Esophagus squamous epithelium (tissue), 5 donors: ENCODE data around the gene TSHZ2. TPM values are rescaled to one million over a fixed set of nuclear protein-coding genes. Genes with fewer than 3 reads are reported as not detected.

Source experiments
- DNase-seq: peaks from one replicate; lab custom pipeline; 2025; lab: John Stamatoyannopoulos, UW
- H3K27ac ChIP-seq, 4 donors: fragments of 200-600 bp; sonication (generic); one replicate each; pipeline ENCODE4 v1.5.1; 2016 to 2019; ENCODE audit warnings: mild to moderate bottlenecking in 1 of 4
- H3K27me3 ChIP-seq, 4 donors: fragments of 200-600 bp; sonication (generic); 1 replicate in 3 of 4; 2 replicates in 1 of 4; pipeline versions ENCODE4 v1.5.1 to v1.6.0; 2017 to 2021; ENCODE audit warnings: antibody characterized with exemption in 1 of 4
- H3K36me3 ChIP-seq, 3 donors: fragments of 200-600 bp; sonication (generic); one replicate each; pipeline ENCODE4 v1.5.1; 2016 to 2019
- H3K4me1 ChIP-seq, 3 donors: fragments of 200-600 bp; sonication (generic); one replicate each; pipeline ENCODE4 v1.5.1; 2017 to 2019
- H3K4me3 ChIP-seq, 4 donors: fragments of 200-600 bp; sonication (generic); 1 replicate in 3 of 4; 2 replicates in 1 of 4; pipeline ENCODE4 v1.5.1; 2016 to 2019; ENCODE audit warnings: mild to moderate bottlenecking in 2 of 4, moderate library complexity in 1 of 4
- H3K9me3 ChIP-seq, 3 donors: fragments of 200-600 bp; sonication (generic); one replicate each; pipeline ENCODE4 v1.5.1; 2016 to 2019
- CTCF ChIP-seq, 6 experiments: fragments of 450-650 bp in 4 of 6; fragments of 200-600 bp in 2 of 6; sonication (generic) in 2 of 6; IDR thresholded peaks; one replicate each; pipeline ENCODE4 v1.5.1; 2016 to 2019; ENCODE audit warnings: antibody characterized with exemption in 6 of 6, mild to moderate bottlenecking in 4 of 6, moderate library complexity in 4 of 6
- POLR2A ChIP-seq, 4 donors: fragments of 450-650 bp; IDR thresholded peaks; one replicate each; pipeline ENCODE4 v1.6.1; 2017; ENCODE audit warnings: antibody characterized with exemption in 4 of 4, mild to moderate bottlenecking in 4 of 4, moderate library complexity in 3 of 4
- WGBS, 2 donors: methylation state at CpG; one replicate each; pipeline ENCODE4 v1.1.5; 2018; 5-methylcytosine and 5-hydroxymethylcytosine counted together
- intact Hi-C: fragments of 100-400 bp; cut with DNase I; formaldehyde crosslinking; loops from one replicate; pipeline ENCODE4 v1.15.0; 2022
- total RNA-seq, 4 donors: library from RNA; depleted of rRNA; stranded (reverse); fragments of >200 nt; gene quantifications; one replicate each; pipeline ENCODE4 v1.1.0, GENCODE V29; 2016
- donor health status: DM: yes; HTN: yes; CAD: no.

The TSHZ2 gene
- total RNA-seq, 4 donors from 2014 or later, result 4.7 to 22.0 (median 12.9) TPM

- Histone ChIP-seq H3K9me3 (no peaks in the 10 kb centered on the region), H3K4me1 (no peaks in the 10 kb centered on the region), H3K4me3 (no peak overlapping the region), H3K36me3 (no peaks in the 10 kb centered on the region), H3K27ac (no peak overlapping the region), H3K27me3 (no peaks in the 10 kb centered on the region)
- intact Hi-C loops, result no loop called here
- no peak for DNase-seq
- 90 to 100% methylated on average over 1 of the region's 1 CpG for WGBS, 2 donors
- TF ChIP-seq CTCF (IDR thresholded peaks at IDR 0.05), result no peak
- no peak for TF ChIP-seq POLR2A (IDR thresholded peaks at IDR 0.05)
Measured at GRCh38 chr20:52953020-52953419, 19.1 kb upstream of the TSHZ2 start.

- no peak overlapping the region for H3K27ac ChIP-seq
- no peaks in the 10 kb centered on the region for H3K9me3 ChIP-seq
- DNase-seq, result no peak
- TF ChIP-seq POLR2A (IDR thresholded peaks at IDR 0.05) (no peak), CTCF (IDR thresholded peaks at IDR 0.05) (no peak)
- no peaks in the 10 kb centered on the region for H3K4me1 ChIP-seq
- no peak overlapping the region for H3K4me3 ChIP-seq
- no peaks in the 10 kb centered on the region for H3K36me3 ChIP-seq
- WGBS, 2 donors, result 77 to 87% methylated on average over 4 to 6 of the region's 6 CpGs
- intact Hi-C loops, result no loop called here
- no peaks in the 10 kb centered on the region for H3K27me3 ChIP-seq
Measured at GRCh38 chr20:52954849-52955248, 17.3 kb upstream of the TSHZ2 start.

- H3K4me3 ChIP-seq, result no peak overlapping the region
- TF ChIP-seq POLR2A (IDR thresholded peaks at IDR 0.05) (no peak), CTCF (IDR thresholded peaks at IDR 0.05) (no peak)
- no peaks in the 10 kb centered on the region for H3K4me1 ChIP-seq
- intact Hi-C loops, result no loop called here
- no peaks in the 10 kb centered on the region for H3K9me3 ChIP-seq
- H3K27me3 ChIP-seq, result no peaks in the 10 kb centered on the region
- WGBS, 2 donors, result 74 to 80% methylated on average over 4 of the region's 4 CpGs
- no peak for DNase-seq
- H3K36me3 ChIP-seq, result no peaks in the 10 kb centered on the region
- H3K27ac ChIP-seq, result no peak overlapping the region
Measured at GRCh38 chr20:52958211-52958610, 13.9 kb upstream of the TSHZ2 start.

DNA sequence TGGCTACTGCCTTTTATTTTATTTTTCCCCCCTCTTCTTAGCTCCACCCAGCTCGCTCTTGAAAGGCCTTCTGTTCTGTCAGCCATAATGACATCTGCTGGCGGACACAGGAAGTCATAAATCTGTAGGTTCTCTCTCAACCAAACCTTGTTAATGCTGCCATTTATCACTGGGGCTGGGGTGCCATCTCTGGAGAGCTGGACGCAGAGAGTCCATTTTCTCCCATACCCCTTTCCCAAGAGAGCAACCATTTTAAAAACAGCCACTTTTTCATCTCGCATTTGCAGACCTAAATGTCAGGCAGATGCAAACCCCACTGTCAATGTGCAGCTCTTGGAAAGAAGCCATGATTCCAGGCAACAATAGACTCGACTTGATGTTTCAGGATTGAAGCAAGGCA, 13.0 kb upstream of the TSHZ2 start:
- Histone ChIP-seq H3K4me3 (no peak overlapping the region), H3K9me3 (no peaks in the 10 kb centered on the region), H3K36me3 (no peaks in the 10 kb centered on the region), H3K4me1 (no peaks in the 10 kb centered on the region), H3K27ac (no peak overlapping the region), H3K27me3 (no peaks in the 10 kb centered on the region)
- TF ChIP-seq CTCF (IDR thresholded peaks at IDR 0.05) (no peak), POLR2A (IDR thresholded peaks at IDR 0.05) (no peak)
- DNase-seq, result no peak
- WGBS, 2 donors, result 62 to 72% methylated on average over 5 of the region's 5 CpGs
- intact Hi-C loops, result no loop called here

DNA sequence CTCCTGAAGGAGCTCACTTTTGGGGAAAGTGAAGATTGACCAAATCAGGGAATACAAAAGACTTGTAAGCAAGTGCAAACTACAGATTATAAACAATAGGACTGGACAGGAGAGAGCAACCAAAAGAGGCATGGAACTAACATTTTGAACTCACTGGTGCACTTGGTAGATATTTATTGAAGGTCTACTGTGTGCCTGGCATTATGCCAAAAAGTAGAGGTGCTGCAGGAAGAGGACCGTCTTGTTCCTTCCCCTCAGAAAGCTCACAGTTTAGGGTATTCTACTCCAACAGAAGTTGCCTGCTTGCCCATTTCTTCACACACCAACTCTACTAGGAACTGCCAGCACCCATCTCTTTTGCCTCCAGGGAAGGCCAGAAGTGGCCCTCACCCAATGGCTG, 10.0 kb upstream of the TSHZ2 start:
- peaks cover 0 to 13% (median 0%) of the 10 kb centered on the region in 3 donors for H3K4me1 ChIP-seq
- no peaks in the 10 kb centered on the region for H3K9me3 ChIP-seq
- WGBS, 2 donors, result 54 to 100% methylated on average over 1 of the region's 1 CpG
- H3K27ac ChIP-seq, result no peak overlapping the region
- intact Hi-C loops, result no loop called here
- H3K27me3 ChIP-seq, result no peaks in the 10 kb centered on the region
- H3K36me3 ChIP-seq, result no peaks in the 10 kb centered on the region
- H3K4me3 ChIP-seq, result no peak overlapping the region
- TF ChIP-seq POLR2A (IDR thresholded peaks at IDR 0.05), result no peak
- TF ChIP-seq CTCF (IDR thresholded peaks at IDR 0.05), result no peak
- DNase-seq, result no peak
